Colonic mucosa (tissue), 4 donors: Measurements from ENCODE around the gene COX19. TPM values are rescaled to one million over a fixed set of nuclear protein-coding genes. Genes with fewer than 3 reads are reported as not detected.
"Not testable (repeated sequence)": the region's sequence is repeated elsewhere in the genome, so short reads cannot be mapped to it uniquely, and the experiment has no call there.

ENCODE experiments used
- DNase-seq: peaks from one replicate; pipeline ENCODE4 v3.0.0-alpha.2; 2020
- H3K27ac ChIP-seq: fragments of 200-600 bp; one replicate; pipeline ENCODE4 v1.8.0; 2021
- H3K27me3 ChIP-seq: fragments of 200-600 bp; one replicate; pipeline ENCODE4 v1.8.0; 2021
- H3K36me3 ChIP-seq: fragments of 200-600 bp; one replicate; pipeline ENCODE4 v1.8.0; 2021
- H3K4me1 ChIP-seq: fragments of 200-600 bp; one replicate; pipeline ENCODE4 v1.8.0; 2021; ENCODE audit warnings: mild to moderate bottlenecking
- H3K4me3 ChIP-seq: fragments of 200-600 bp; one replicate; pipeline ENCODE4 v1.8.0; 2021
- H3K9ac ChIP-seq, 2 donors: one replicate each; pipeline ENCODE4 v1.7.0; 2013; ENCODE audit warnings: control low read depth in 2 of 2, low read depth in 2 of 2, low read length in 2 of 2
- H3K9me3 ChIP-seq: fragments of 200-600 bp; one replicate; pipeline ENCODE4 v1.8.0; 2021
- CTCF ChIP-seq: fragments of 200-600 bp; IDR thresholded peaks from one replicate; pipeline ENCODE4 v1.8.0; 2022; ENCODE audit warnings: antibody characterized with exemption, mild to moderate bottlenecking
- intact Hi-C: fragments of 100-400 bp; cut with DNase I; formaldehyde crosslinking; loops from one replicate; pipeline ENCODE4 v1.14.1; 2022
- total RNA-seq, 2 donors: library from RNA; stranded (reverse); fragmentation: NEBNext Ultra II Directional in 1 of 2; extraction: Animal tissue kit (Norgen Biotek cat#: 25700) in 1 of 2; gene quantifications; one replicate each; pipeline ENCODE4 v1.2.1, GENCODE V29; 2021
- donor health status: healthy.
- donor health status: DM: no; HTN: no; CAD: no.
- donor health status: DM: no; HTN: no; CAD: no.

Gene COX19
- total RNA-seq, 2 donors from 2014 or later, result 11.6 to 16.5 TPM

- intact Hi-C loops, result no loop called here
- H3K4me1 ChIP-seq, result no peaks in the 10 kb centered on the region
- no peak for DNase-seq
- H3K27me3 ChIP-seq, result no peaks in the 10 kb centered on the region
- peak overlapping the region in 1 of 2 donors; percentile 32 for H3K9ac ChIP-seq
- no peak overlapping the region for H3K27ac ChIP-seq
- no peaks in the 10 kb centered on the region for H3K36me3 ChIP-seq
- TF ChIP-seq CTCF, result no peak
- no peaks in the 10 kb centered on the region for H3K9me3 ChIP-seq
- H3K4me3 ChIP-seq, result no peak overlapping the region
Measured at GRCh38 chr7:964401-965231, 10.7 kb downstream of the COX19 start.

GRCh38 chr7:963236-964078 is 11.9 kb downstream of the COX19 start:
- H3K4me3 ChIP-seq, result no peak overlapping the region
- no peaks in the 10 kb centered on the region for H3K36me3 ChIP-seq
- no peaks in the 10 kb centered on the region for H3K9me3 ChIP-seq
- no peaks in the 10 kb centered on the region for H3K27me3 ChIP-seq
- no peak for TF ChIP-seq CTCF
- peak overlapping the region in 1 of 2 donors; percentile 12 for H3K9ac ChIP-seq
- H3K27ac ChIP-seq, result no peak overlapping the region
- intact Hi-C loops, result no loop called here
- no peak for DNase-seq
- H3K4me1 ChIP-seq, result peaks cover 4% of the 10 kb centered on the region

GRCh38 chr7:962401-963081 is 12.8 kb downstream of the COX19 start:
- Histone ChIP-seq H3K27me3 (no peaks in the 10 kb centered on the region), H3K4me3 (no peak overlapping the region), H3K27ac (no peak overlapping the region), H3K9ac (no peak overlapping the region), H3K9me3 (no peaks in the 10 kb centered on the region), H3K4me1 (peaks cover 4% of the 10 kb centered on the region), H3K36me3 (no peaks in the 10 kb centered on the region)
- no peak for TF ChIP-seq CTCF
- DNase-seq, result no peak
- intact Hi-C loops, result no loop called here

- H3K9ac ChIP-seq, result no peak overlapping the region
- H3K27ac ChIP-seq, result no peak overlapping the region
- H3K36me3 ChIP-seq, result no peaks in the 10 kb centered on the region
- no peak for DNase-seq
- H3K27me3 ChIP-seq, result no peaks in the 10 kb centered on the region
- TF ChIP-seq CTCF, result no peak
- H3K4me1 ChIP-seq, result peaks cover 4% of the 10 kb centered on the region
- H3K9me3 ChIP-seq, result no peaks in the 10 kb centered on the region
- no peak overlapping the region for H3K4me3 ChIP-seq
- intact Hi-C loops, result no loop called here
Measured at GRCh38 chr7:961546-962400, 13.6 kb downstream of the COX19 start.

GRCh38 chr7:960972-961371 is 14.4 kb downstream of the COX19 start:
- H3K4me3 ChIP-seq, intact Hi-C loops, H3K9ac ChIP-seq, H3K27ac ChIP-seq, H3K36me3 ChIP-seq, H3K4me1 ChIP-seq, H3K9me3 ChIP-seq, H3K27me3 ChIP-seq, DNase-seq: not testable (repeated sequence)
